ENCODE results near the gene CDC6. TPM values are rescaled to one million over a fixed set of nuclear protein-coding genes. Genes with fewer than 3 reads are reported as not detected.
A peak's percentile ranks its signal among the peaks of the same experiment; 100 is the strongest.

CDC6 gene
- total RNA-seq, 1 donor = 28.5 TPM

- no peak for TF ChIP-seq CTCF (IDR thresholded peaks at IDR 0.05; ENCODE audit: insufficient read depth, low read depth, low read length)
- no peak overlapping the region for H3K4me3 ChIP-seq (ENCODE audit: low read depth, low read length)
- DNase-seq (ENCODE audit: low read depth) = no peak
Measured at GRCh38 chr17:40248507-40248906, 39.2 kb upstream of the CDC6 start.

- H3K4me3 ChIP-seq (ENCODE audit: low read depth, low read length) = no peak overlapping the region
- DNase-seq (ENCODE audit: low read depth) = peak; percentile 90
- TF ChIP-seq CTCF (IDR thresholded peaks at IDR 0.05; ENCODE audit: insufficient read depth, low read depth, low read length) = no peak
Measured at GRCh38 chr17:40251576-40251975, 36.1 kb upstream of the CDC6 start.

GRCh38 chr17:40253565-40253964, 34.1 kb upstream of the CDC6 start:
- TF ChIP-seq CTCF (IDR thresholded peaks at IDR 0.05; ENCODE audit: insufficient read depth, low read depth, low read length) = no peak
- H3K4me3 ChIP-seq (ENCODE audit: low read depth, low read length) = no peak overlapping the region
- DNase-seq (ENCODE audit: low read depth) = no peak

- no peak for TF ChIP-seq CTCF (IDR thresholded peaks at IDR 0.05; ENCODE audit: insufficient read depth, low read depth, low read length)
- H3K4me3 ChIP-seq (ENCODE audit: low read depth, low read length) = no peak overlapping the region
- DNase-seq (ENCODE audit: low read depth) = no peak
Measured at GRCh38 chr17:40259505-40259904, 28.2 kb upstream of the CDC6 start.

GRCh38 chr17:40260528-40260927, 27.2 kb upstream of the CDC6 start:
- no peak overlapping the region for H3K4me3 ChIP-seq (ENCODE audit: low read depth, low read length)
- no peak for TF ChIP-seq CTCF (IDR thresholded peaks at IDR 0.05; ENCODE audit: insufficient read depth, low read depth, low read length)
- no peak for DNase-seq (ENCODE audit: low read depth)

GRCh38 chr17:40264458-40265185, 23.1 kb upstream of the CDC6 start:
- H3K4me3 ChIP-seq (ENCODE audit: low read depth, low read length) = no peak overlapping the region
- no peak for TF ChIP-seq CTCF (IDR thresholded peaks at IDR 0.05; ENCODE audit: insufficient read depth, low read depth, low read length)
- DNase-seq (ENCODE audit: low read depth) = no peak

- H3K4me3 ChIP-seq (ENCODE audit: low read depth, low read length) = no peak overlapping the region
- no peak for DNase-seq (ENCODE audit: low read depth)
- no peak for TF ChIP-seq CTCF (IDR thresholded peaks at IDR 0.05; ENCODE audit: insufficient read depth, low read depth, low read length)
Measured at GRCh38 chr17:40265337-40265736, 22.3 kb upstream of the CDC6 start.

Data from fibroblast of villous mesenchyme (primary cell).